ENCODE measurements around the gene PRIMA1. TPM values are rescaled to one million over a fixed set of nuclear protein-coding genes. Genes with fewer than 3 reads are reported as not detected.

Gene PRIMA1
- total RNA-seq, 1 experiment from 2014 or later: 0.26 TPM

DNA sequence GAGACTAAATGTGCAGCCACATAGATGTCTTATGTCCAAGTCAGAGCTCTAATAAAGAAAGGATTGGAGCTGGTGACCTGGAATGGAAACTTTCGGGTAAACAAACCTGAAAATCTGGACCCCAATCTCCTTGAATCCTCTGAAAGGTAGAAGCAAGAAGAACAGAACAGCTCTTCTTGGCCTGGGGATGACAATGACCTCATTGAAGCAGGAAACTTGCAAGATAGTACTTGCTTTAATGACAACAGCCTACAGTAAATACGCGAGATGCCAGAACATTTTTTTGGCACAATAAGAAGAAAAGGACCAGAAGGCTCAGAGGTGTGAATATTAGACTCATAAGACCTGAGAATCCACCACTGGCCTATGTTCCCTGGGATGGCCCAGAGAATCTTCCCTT, 4.1 kb upstream of the PRIMA1 start:
- TF ChIP-seq POLR2AphosphoS5 (IDR thresholded peaks at IDR 0.05; ENCODE audit: low read depth, low read length) (no peak), SIN3A (IDR thresholded peaks at IDR 0.05; ENCODE audit: borderline replicate concordance, insufficient read depth, low read depth, low read length) (no peak), TCF7L2 (IDR thresholded peaks at IDR 0.05; ENCODE audit: low read depth, low read length) (no peak)
- TF ChIP-seq, protein P1, sequence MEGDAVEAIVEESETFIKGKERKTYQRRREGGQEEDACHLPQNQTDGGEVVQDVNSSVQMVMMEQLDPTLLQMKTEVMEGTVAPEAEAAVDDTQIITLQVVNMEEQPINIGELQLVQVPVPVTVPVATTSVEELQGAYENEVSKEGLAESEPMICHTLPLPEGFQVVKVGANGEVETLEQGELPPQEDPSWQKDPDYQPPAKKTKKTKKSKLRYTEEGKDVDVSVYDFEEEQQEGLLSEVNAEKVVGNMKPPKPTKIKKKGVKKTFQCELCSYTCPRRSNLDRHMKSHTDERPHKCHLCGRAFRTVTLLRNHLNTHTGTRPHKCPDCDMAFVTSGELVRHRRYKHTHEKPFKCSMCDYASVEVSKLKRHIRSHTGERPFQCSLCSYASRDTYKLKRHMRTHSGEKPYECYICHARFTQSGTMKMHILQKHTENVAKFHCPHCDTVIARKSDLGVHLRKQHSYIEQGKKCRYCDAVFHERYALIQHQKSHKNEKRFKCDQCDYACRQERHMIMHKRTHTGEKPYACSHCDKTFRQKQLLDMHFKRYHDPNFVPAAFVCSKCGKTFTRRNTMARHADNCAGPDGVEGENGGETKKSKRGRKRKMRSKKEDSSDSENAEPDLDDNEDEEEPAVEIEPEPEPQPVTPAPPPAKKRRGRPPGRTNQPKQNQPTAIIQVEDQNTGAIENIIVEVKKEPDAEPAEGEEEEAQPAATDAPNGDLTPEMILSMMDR (IDR thresholded peaks at IDR 0.05): no peak
- TF ChIP-seq, protein P2, sequence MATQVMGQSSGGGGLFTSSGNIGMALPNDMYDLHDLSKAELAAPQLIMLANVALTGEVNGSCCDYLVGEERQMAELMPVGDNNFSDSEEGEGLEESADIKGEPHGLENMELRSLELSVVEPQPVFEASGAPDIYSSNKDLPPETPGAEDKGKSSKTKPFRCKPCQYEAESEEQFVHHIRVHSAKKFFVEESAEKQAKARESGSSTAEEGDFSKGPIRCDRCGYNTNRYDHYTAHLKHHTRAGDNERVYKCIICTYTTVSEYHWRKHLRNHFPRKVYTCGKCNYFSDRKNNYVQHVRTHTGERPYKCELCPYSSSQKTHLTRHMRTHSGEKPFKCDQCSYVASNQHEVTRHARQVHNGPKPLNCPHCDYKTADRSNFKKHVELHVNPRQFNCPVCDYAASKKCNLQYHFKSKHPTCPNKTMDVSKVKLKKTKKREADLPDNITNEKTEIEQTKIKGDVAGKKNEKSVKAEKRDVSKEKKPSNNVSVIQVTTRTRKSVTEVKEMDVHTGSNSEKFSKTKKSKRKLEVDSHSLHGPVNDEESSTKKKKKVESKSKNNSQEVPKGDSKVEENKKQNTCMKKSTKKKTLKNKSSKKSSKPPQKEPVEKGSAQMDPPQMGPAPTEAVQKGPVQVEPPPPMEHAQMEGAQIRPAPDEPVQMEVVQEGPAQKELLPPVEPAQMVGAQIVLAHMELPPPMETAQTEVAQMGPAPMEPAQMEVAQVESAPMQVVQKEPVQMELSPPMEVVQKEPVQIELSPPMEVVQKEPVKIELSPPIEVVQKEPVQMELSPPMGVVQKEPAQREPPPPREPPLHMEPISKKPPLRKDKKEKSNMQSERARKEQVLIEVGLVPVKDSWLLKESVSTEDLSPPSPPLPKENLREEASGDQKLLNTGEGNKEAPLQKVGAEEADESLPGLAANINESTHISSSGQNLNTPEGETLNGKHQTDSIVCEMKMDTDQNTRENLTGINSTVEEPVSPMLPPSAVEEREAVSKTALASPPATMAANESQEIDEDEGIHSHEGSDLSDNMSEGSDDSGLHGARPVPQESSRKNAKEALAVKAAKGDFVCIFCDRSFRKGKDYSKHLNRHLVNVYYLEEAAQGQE (IDR thresholded peaks at IDR 0.05; ENCODE audit: insufficient read depth in 1 of 2, low read depth in 2 of 2, low read length in 1 of 2): no peak
- ATAC-seq (no peak), DNase-seq (ENCODE audit: low read depth, low spot score) (no peak)
- no peaks in the 10 kb centered on the region for H3K4me1 ChIP-seq (ENCODE audit: control insufficient read depth, insufficient read depth, low read length)
- no peaks in the 10 kb centered on the region for H3K9me3 ChIP-seq (ENCODE audit: control insufficient read depth, insufficient read depth, low read depth, low read length)
- H3K4me3 ChIP-seq (ENCODE audit: low read depth in 2 of 2, low read length in 2 of 2): no peak overlapping the region
- H3K27me3 ChIP-seq (ENCODE audit: control insufficient read depth, insufficient read depth, low read length): peaks cover 4% of the 10 kb centered on the region; the same call in 1 of the 2 replicates
- no peak overlapping the region for H3K27ac ChIP-seq (ENCODE audit: low read length)
- in situ Hi-C loops (cut with HindIII; ENCODE audit: low pct_unique_long_range_greater_than_20kb, low sequenced_read_pairs): no loop called here
- intact Hi-C loops (cut with micrococcal nuclease; ENCODE audit: unreplicated experiment): no loop called here
- ChIA-PET POLR2A (no interaction called here), CTCF (no interaction called here)
- no TSS peak for BruUV-seq (replicated peaks)
- H3K36me3 ChIP-seq (ENCODE audit: control insufficient read depth, insufficient read depth, low read length): no peaks in the 10 kb centered on the region

DNA sequence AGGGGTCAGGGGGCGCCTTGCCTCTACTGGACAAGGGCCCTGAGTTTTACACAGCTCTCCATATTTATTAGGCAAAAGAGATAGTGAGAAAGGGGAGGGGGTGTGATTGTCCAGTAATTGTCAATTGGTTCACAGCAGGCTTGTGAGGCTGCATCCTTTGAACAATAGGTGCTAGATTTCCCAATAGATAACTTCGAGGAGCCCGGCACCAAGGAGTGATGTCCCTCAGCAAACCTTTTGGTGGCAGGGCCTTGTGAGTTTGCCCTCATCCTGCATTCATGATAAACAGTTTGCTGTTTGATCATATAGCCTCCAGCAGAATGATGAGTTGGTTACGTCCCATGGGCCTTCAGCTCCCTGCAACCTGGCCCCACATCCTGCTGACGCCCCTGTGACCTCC, 2.7 kb upstream of the PRIMA1 start:
- Histone ChIP-seq H3K27ac (ENCODE audit: low read length) (no peak overlapping the region), H3K4me3 (ENCODE audit: low read depth in 2 of 2, low read length in 2 of 2) (no peak overlapping the region), H3K4me1 (ENCODE audit: control insufficient read depth, insufficient read depth, low read length) (no peaks in the 10 kb centered on the region), H3K36me3 (ENCODE audit: control insufficient read depth, insufficient read depth, low read length) (no peaks in the 10 kb centered on the region), H3K27me3 (ENCODE audit: control insufficient read depth, insufficient read depth, low read length) (no peaks in the 10 kb centered on the region; the same call in 1 of the 2 replicates), H3K9me3 (ENCODE audit: control insufficient read depth, insufficient read depth, low read depth, low read length) (no peaks in the 10 kb centered on the region)
- TF ChIP-seq POLR2AphosphoS5 (IDR thresholded peaks at IDR 0.05; ENCODE audit: low read depth, low read length) (no peak), SIN3A (IDR thresholded peaks at IDR 0.05; ENCODE audit: borderline replicate concordance, insufficient read depth, low read depth, low read length) (no peak), TCF7L2 (IDR thresholded peaks at IDR 0.05; ENCODE audit: low read depth, low read length) (no peak)
- TF ChIP-seq, protein P1 (IDR thresholded peaks at IDR 0.05): no peak
- TF ChIP-seq, protein P2 (IDR thresholded peaks at IDR 0.05; ENCODE audit: insufficient read depth in 1 of 2, low read depth in 2 of 2, low read length in 1 of 2): no peak
- CTCF ChIA-PET: no interaction called here
- no TSS peak for BruUV-seq (replicated peaks)
- POLR2A ChIA-PET: interaction anchor here (0.6 kb wide), 1 partner anchor 480 kb away, joined by 3 read pairs; no protein-coding TSS in a partner anchor
- DNase-seq (ENCODE audit: low read depth, low spot score) (no peak), ATAC-seq (no peak)
- intact Hi-C loops (cut with micrococcal nuclease; ENCODE audit: unreplicated experiment) (no loop called here), in situ Hi-C loops (cut with HindIII; ENCODE audit: low pct_unique_long_range_greater_than_20kb, low sequenced_read_pairs) (no loop called here)

Measured in Panc1 (cell line).